Type B pancreatic cell (in vitro differentiated cells): ENCODE data around the gene SETBP1. TPM values are rescaled to one million over a fixed set of nuclear protein-coding genes. Genes with fewer than 3 reads are reported as not detected.

Experiments used
- DNase-seq: peaks from one replicate; pipeline ENCODE4 v3.0.0; 2021; ENCODE audit warnings: mixed read lengths; ENCODE audit not compliant: unreplicated experiment; ENCODE audit errors: extremely low spot score
- H3K27ac Mint-ChIP-seq: 2 replicates; pipeline ENCODE4 v1.8.0; 2021; ENCODE audit warnings: mild to moderate bottlenecking, mixed read lengths
- H3K27me3 Mint-ChIP-seq: 2 replicates; pipeline ENCODE4 v1.8.0; 2021; ENCODE audit warnings: mixed read lengths
- H3K36me3 Mint-ChIP-seq: 2 replicates; pipeline ENCODE4 v1.8.0; 2021; ENCODE audit warnings: mixed read lengths
- H3K4me1 Mint-ChIP-seq: one replicate; pipeline ENCODE4 v1.8.0; 2021; ENCODE audit warnings: mixed read lengths; ENCODE audit not compliant: unreplicated experiment
- H3K4me3 Mint-ChIP-seq: 2 replicates; pipeline ENCODE4 v1.8.0; 2021; ENCODE audit warnings: mild to moderate bottlenecking, mixed read lengths
- H3K9me3 Mint-ChIP-seq: 2 replicates; pipeline ENCODE4 v1.8.0; 2021; ENCODE audit warnings: mixed read lengths
- CTCF ChIP-seq: fragments of 200-600 bp; sonication (generic); conservative IDR thresholded peaks from 2 replicates; pipeline ENCODE4 v1.5.0; 2021; ENCODE audit warnings: antibody characterized with exemption, mild to moderate bottlenecking
- total RNA-seq: library from RNA; stranded (reverse); gene quantifications from 2 replicates; pipeline ENCODE4 v1.2.1, GENCODE V29; 2021; ENCODE audit warnings: low replicate concordance

SETBP1 gene
- total RNA-seq, 1 donor from 2014 or later: 62.7 TPM

GRCh38 chr18:44786688-44787087, 106.0 kb downstream of the SETBP1 start:
- Mint-ChIP-seq H3K27me3 (no peaks in the 10 kb centered on the region), H3K36me3 (peaks cover 6% of the 10 kb centered on the region), H3K9me3 (no peaks in the 10 kb centered on the region), H3K4me1 (peaks cover 65% of the 10 kb centered on the region), H3K4me3 (peak overlapping the region; percentile 40), H3K27ac (peak overlapping the region; percentile 73)
- DNase-seq: no peak
- no peak for TF ChIP-seq CTCF

- no peaks in the 10 kb centered on the region for H3K9me3 Mint-ChIP-seq
- no peak overlapping the region for H3K27ac Mint-ChIP-seq
- H3K27me3 Mint-ChIP-seq: no peaks in the 10 kb centered on the region
- no peak for DNase-seq
- H3K36me3 Mint-ChIP-seq: peaks cover 7% of the 10 kb centered on the region
- no peak overlapping the region for H3K4me3 Mint-ChIP-seq
- no peak for TF ChIP-seq CTCF
- H3K4me1 Mint-ChIP-seq: peaks cover 69% of the 10 kb centered on the region
These were observed 107.6 kb downstream of the SETBP1 start for GRCh38 chr18:44788334-44788733.

GRCh38 chr18:44789710-44790109, 109.0 kb downstream of the SETBP1 start:
- no peak for TF ChIP-seq CTCF
- peak overlapping the region; percentile 70 for H3K4me3 Mint-ChIP-seq
- DNase-seq: no peak
- H3K9me3 Mint-ChIP-seq: no peaks in the 10 kb centered on the region
- no peaks in the 10 kb centered on the region for H3K27me3 Mint-ChIP-seq
- peak overlapping the region; percentile 87 for H3K27ac Mint-ChIP-seq
- peaks cover 62% of the 10 kb centered on the region for H3K4me1 Mint-ChIP-seq
- peaks cover 18% of the 10 kb centered on the region for H3K36me3 Mint-ChIP-seq

GRCh38 chr18:44790860-44791259, 110.2 kb downstream of the SETBP1 start:
- H3K27ac Mint-ChIP-seq: no peak overlapping the region
- no peaks in the 10 kb centered on the region for H3K27me3 Mint-ChIP-seq
- peaks cover 22% of the 10 kb centered on the region for H3K36me3 Mint-ChIP-seq
- no peak for TF ChIP-seq CTCF
- no peak for DNase-seq
- no peaks in the 10 kb centered on the region for H3K9me3 Mint-ChIP-seq
- H3K4me1 Mint-ChIP-seq: peaks cover 66% of the 10 kb centered on the region
- H3K4me3 Mint-ChIP-seq: no peak overlapping the region

- no peak overlapping the region for H3K27ac Mint-ChIP-seq
- H3K4me1 Mint-ChIP-seq: peaks cover 64% of the 10 kb centered on the region
- no peak overlapping the region for H3K4me3 Mint-ChIP-seq
- H3K9me3 Mint-ChIP-seq: no peaks in the 10 kb centered on the region
- TF ChIP-seq CTCF: no peak
- DNase-seq: no peak
- H3K27me3 Mint-ChIP-seq: no peaks in the 10 kb centered on the region
- peaks cover 21% of the 10 kb centered on the region for H3K36me3 Mint-ChIP-seq
These were observed 110.8 kb downstream of the SETBP1 start for GRCh38 chr18:44791520-44791919.
